Limb (tissue), 2 donors: ENCODE results near the gene HSPA6.
"Not testable (repeated sequence)": the region's sequence is repeated elsewhere in the genome, so short reads cannot be mapped to it uniquely, and the experiment has no call there.

Experiments used
- DNase-seq, 2 donors: peaks; one replicate each; pipeline ENCODE4 v3.0.0-alpha.2; 2016; ENCODE audit errors: extremely low spot score in 2 of 2

Gene HSPA6

DNA sequence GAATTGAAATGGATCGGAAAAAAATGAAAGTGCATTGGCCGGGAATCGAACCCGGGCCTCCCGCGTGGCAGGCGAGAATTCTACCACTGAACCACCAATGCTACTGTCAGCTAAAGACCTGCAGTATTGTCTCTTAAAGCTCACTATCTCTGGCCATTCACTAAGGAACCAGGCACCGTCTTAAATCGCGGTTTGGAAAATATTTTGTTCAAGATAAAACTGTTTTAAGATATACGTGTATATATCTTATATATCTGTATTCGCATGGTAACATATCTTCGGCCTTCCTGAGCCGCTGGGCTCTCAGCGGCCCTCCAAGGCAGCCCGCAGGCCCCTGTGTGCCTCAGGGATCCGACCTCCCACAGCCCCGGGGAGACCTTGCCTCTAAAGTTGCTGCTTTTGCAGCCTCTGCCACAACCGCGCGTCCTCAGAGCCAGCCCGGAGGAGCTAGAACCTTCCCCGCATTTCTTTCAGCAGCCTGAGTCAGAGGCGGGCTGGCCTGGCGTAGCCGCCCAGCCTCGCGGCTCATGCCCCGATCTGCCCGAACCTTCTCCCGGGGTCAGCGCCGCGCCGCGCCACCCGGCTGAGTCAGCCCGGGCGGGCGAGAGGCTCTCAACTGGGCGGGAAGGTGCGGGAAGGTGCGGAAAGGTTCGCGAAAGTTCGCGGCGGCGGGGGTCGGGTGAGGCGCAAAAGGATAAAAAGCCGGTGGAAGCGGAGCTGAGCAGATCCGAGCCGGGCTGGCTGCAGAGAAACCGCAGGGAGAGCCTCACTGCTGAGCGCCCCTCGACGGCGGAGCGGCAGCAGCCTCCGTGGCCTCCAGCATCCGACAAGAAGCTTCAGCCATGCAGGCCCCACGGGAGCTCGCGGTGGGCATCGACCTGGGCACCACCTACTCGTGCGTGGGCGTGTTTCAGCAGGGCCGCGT lies at the start of gene HSPA6:
Gene HSPA6 (plus strand): TSS at position 724 of the 925 bp plus-strand sequence. CDS start 119 bp downstream, at position 843.
- peak; percentile 85 for DNase-seq

DNA sequence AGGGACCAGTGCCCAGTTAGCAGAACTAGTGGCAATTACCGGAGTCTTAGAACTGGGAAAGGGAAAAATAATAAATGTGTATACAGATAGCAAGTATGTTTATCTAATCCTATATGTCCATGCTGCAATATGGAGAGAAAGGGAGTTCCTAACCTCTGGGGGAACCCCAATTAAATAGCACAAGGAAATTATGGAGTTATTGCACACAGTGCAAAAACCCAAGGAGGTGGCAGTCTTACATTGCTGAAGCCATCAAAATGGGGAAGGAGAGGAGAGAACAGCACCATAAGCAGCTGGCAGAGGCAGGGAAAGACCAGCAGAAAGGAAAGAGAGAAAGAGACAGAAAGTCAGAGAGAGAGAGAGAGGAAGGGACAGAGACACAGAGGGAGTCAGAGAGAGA lies 46.6 kb upstream of the HSPA6 start:
- DNase-seq = not testable (repeated sequence)

DNA sequence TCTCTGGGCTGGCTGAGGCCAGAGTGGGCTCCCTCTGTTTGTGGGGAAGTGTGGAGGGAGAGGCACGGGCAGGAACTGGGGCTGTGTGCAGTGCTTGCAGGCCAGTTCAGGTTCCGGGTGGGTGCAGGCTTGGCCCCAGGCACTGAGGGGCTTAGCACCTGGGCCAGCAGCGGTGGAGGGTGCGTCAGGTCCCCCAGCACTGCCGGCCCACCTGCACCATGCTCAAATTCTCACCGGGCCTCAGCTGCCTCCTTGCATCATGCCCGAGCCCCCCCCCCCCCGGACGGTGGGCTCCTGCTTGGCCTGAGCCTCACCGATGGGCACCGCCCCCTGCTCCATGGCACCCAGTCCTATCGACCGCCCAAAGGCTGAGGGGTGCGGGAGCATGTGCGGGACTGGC lies 45.4 kb upstream of the HSPA6 start:
- DNase-seq = no peak

DNA sequence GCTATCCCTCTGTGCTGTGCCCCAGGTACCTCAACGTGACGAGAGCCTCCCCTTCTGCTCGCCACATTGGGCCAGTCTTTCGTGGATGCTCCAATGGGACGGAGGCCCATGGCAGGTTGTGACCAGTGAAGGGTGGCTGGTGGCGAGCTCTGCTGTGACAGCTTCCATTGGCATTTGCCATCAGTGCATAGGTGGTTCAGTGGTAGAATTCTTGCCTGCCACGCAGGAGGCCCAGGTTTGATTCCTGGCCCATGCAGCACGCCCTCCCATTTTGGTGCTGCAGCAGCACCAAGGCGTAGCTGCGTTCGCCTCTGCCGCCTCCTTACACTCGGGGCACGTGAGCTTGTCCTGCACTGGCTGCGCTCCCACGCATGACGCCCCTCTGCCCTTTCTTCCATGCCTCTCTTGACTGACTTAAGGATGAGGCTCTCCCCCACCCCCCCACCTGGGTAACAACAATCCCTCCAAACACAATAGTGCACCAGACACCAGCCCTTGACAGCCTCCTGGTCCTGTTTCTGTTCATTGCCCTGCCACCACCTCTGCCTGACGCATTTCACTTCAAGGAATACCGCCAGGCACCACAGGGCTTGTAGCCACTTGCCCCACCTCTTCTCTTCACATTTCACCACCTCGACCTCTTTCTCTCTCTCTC lies 43.8 kb upstream of the HSPA6 start:
- DNase-seq = no peak

DNA sequence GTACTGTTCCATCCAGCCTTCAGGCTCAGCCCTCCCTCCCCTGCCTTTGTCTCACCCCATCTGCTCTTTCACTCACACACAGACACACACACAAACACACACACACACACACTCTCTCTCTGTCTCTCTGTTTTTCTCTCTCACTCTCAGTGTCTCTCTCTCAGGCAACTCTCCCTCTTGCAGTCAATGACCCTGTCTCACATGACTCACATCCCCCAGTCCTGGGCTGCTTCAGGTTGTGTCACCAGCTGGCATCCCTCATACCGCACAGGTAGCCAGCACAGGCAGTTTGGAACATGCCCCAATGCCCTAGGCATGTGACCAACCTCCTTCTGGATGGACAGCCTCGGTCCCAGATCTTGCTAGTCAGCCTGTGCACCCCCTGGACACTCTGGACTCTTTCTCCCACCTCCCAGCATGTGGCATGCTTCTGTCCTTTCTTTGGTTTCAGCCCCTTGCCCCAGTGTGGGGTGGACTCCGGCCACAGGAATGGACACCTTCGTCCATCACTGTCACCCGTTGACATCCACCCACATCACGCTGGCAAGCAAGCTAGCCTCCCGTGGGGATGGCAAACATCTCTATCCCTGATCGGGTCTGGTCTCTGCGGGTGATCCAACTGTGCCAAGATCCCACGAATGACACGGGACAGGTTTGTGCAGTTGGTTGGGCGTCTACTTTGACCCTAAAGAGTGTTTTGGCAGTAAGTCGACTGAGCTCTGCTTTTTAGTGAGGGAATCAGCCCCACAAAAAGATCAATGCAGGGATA lies 42.5 kb upstream of the HSPA6 start:
- no peak for DNase-seq

DNA sequence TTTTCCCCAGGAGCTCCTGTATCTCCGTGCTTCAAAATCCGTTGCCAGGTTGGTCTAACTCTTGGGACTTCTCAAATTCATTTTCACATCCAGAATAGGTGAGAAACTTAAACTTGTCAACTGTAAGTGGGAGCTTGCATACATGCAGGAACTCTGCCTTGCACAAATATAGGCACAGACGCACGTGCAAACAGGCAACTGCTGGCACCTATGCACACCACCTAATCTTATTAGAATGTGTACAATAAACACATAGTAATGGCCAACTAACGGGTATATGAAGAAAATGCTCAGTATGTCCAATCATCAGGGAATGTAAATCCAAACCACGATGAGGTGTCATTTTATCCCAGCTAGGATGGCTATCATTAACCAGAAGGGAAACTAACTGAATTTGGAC lies 41.7 kb upstream of the HSPA6 start:
- DNase-seq = no peak

DNA sequence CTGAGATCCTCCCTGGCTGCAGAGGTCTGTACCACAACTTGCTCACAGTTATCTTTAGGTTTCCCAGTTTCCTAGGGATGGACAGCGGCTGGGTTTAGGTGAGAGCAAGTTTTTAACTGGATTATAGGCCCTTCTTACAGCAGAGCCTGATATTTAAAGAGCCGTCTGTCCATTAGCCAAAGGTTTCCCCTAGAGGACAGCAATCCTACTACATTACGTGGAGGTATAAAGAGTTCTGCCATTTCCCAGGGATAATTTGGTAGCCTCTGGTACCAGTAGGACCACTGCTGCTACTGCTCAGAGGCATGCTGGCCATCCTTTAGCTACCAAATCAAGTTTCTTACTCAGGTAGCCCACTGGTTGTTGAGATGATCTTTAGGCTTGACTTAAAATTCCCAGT lies 41.0 kb upstream of the HSPA6 start:
- no peak for DNase-seq

DNA sequence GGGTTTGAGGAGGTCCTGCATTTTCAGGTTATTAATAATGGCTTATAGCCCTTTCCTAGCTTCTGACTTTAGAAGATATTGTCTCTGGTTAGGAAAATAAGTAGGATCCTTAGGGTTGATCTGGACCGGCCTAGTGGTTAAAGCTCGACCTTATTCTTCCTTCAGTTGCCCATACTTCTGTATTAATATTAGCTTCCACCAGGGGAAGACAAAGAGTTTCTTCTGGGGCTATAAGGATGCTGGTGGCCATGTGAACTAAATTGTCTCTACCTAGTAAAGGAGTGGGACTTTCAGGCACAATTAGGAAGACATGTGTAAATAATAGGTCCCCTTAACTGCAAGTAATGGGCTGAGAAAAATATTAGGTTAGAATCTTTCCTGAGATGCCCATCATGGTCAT lies 39.7 kb upstream of the HSPA6 start:
- DNase-seq = no peak

DNA sequence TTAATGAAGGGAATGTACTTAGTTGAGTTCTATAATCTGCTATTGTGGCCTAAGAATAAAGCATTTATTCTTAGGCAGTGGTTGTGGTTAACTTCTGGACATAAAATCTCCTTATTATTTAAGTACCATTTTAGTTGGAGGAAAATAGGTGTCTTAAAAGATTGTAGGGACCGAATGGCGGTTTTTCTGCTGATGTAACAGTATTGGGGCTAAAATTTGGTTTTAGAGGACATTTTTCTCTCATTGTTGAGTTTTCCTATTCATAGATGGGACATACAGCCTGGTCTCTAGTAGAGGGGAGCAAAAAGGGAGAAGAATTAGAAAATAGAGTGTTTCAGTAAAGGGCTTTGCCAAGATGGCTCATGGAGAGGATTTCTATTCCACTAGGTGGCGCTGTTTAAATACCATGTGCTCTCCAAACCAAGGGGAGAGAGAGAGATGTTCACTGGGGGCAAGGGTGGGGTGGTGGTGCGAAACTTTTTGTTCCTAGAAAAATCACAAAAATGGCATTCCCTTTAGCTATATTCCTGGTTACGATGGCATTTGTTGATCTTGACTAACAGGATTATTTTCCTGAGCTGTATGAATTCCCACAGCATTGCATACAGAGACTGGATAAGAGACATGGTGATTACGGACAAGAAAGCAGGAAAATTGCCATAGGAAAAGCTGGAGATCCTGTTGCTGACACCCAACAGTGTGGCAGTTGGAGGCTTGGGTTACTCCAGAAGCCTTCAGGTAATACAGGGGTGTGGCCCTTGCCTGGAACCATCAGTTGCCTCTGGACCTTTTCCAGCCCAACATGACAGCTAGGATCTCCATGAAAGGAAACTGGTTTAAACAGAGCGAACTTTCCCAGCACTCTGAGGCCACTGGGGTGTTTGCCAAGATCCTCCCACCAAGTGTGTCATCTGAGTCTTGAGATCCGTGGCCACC lies 37.3 kb upstream of the HSPA6 start:
- peak in 1 of 2 donors; percentile 55 for DNase-seq

DNA sequence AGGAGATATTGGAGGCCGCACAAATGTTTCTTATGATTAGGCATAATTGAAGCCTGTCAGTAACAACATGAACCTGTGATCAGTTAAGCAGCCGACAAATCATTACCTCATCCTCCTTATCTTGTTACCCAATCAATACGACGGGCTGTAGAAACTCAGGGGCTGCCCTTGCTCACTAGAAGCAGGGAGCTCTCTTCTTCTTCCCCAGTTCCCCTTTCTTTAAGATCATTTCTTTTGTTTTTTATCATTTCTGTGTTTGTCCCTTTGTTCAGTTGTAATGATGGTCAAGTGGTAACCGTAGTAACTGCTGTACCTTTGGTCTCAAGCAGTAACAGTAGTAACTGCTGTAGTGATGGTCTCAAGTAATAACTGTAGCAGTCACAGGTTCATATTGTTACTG lies 32.9 kb upstream of the HSPA6 start:
- DNase-seq = no peak

DNA sequence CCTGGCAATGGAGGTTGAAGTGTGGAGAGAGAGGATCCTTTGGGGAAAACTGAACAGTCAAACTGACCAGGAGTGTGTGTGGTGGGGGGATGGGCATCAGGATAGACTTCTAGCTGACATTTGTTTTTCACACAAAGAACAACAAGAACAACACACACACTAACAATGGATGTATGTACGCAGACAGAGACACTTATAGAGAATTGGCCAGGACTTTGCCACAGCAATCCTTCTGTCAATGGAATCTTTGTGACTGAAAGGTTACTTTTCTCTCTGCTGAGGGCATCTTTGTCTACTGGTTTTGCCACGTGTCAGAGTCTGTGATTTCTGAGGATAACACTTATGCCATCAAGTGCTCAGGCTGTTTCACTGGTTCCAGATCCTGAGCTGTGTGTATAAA lies 31.5 kb upstream of the HSPA6 start:
- DNase-seq = no peak

DNA sequence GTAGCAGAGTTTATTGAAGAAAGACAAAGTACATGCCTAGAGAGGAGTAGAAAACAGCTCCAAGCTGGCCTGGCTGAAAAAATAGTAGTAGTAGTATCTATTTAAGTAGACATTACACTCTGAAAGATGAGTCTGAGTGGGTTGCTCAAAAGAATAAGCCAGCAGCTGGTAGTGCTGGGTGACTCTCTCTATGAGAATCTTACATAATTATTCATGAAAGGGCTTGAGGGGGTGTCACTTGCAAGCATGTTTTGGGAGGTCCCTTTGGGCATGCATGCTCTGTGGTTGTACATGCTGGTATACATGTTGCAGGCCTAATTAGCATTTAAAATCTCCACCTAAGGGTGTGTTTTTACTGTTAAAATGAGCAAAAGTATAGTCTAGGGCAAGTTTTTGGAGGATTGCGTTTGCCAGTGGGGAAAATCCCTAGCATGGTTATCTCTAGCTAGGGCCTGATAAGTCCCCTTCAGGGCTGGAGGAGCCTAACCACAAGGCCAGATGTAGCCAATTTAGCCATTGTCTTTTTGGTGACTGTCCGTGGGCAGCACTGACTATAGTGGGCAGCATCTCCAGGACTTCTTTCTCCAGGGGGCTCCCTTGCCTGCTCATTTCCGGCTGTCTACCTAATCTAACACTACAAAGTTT lies 30.1 kb upstream of the HSPA6 start:
- no peak for DNase-seq

DNA sequence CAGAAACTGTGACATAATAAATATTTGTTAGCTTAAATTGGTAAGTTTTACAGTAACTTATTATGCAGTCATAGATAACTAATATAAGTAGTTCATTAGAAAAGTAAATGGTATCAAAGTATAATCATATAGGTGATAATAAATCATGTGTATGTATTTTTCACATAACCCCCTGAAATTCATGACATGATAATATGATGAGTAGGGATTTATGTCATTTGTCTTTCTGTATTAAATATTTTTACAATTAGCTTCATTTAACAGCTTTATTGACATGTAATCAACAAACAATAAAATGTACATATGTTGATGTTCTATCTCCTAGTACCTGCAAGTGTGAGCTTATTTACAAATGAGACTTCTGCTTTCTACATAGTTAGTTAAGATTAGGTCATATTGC lies 28.9 kb upstream of the HSPA6 start:
- no peak for DNase-seq

DNA sequence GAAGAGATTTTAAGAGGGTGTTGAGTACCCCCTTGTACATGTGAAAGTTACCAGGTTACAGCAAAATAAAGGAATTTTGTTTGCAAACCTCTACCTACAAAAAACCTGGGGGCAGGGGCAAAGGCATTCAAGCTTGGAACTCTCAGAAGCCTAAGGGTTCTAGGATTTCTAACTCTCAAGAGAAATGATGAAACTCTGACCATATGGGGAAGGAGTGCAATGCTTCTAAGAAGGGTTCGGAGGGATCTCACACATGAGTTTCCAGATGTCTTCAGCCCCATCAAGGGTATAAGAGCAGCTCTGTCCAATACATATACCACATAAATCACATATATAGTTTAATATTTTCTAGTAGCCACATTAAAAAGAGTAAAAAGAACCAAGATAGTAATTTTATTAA lies 26.4 kb upstream of the HSPA6 start:
- DNase-seq = no peak

DNA sequence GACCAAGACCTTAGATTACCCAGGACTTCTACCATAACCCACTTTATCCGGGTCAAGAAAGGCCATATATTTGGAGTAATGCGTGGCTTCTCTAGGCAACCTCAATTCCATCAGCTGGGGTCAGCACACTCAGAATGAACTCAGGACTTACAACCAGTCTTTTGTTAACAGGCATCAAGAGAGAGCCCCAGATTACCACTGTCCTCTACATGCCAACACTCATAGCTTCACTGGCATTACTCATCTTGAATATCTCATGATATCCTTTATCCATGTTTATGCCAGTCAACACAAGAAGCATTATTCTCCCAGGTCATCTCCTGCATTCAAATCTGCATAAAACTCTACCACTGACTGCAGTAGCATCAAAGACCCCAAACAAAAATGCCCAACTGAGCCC lies 25.7 kb upstream of the HSPA6 start:
- no peak for DNase-seq

DNA sequence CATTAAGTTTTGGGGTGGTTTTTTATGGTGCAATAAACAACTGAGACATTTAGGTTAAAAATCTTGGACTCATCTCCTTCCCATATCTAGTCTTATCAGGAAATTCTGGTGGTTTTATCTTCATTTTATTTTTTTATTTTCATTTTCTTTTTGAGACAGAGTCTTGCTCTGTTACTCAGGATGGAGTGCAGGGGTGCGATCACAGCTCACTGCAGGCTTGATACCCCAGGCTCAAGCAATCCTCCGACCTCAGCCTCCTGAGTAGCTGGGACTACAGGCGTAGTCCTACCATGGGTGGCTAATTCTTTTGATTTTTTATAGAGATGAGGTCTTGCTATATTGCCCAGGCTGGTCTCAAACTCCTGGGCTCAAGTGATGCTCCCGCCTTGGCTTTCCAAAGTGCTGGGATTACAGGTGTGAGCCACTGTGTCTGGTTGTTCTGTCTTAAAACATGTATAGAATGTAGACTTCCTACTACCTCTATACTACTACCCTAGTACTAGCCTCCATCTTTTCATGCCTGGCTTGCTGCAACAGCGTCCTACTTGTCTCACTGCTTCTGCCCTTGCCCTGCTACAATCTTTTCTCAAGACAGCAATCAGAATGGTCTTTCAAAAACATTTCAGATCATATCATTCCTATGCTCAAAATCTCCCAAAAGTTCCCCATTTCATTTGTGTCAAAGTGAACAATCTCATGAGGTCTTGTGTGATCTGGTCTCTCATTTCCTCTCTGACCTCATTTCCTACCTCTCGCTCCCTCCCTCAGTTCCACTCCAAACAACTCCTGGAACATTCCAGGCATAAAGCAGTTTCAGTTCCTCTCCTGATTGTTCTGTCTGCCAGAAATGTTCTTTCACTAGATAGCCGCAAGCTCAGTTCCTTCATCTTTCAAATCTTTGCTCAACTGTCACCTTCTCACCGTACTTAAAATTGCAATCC lies 25.0 kb upstream of the HSPA6 start:
- no peak for DNase-seq

DNA sequence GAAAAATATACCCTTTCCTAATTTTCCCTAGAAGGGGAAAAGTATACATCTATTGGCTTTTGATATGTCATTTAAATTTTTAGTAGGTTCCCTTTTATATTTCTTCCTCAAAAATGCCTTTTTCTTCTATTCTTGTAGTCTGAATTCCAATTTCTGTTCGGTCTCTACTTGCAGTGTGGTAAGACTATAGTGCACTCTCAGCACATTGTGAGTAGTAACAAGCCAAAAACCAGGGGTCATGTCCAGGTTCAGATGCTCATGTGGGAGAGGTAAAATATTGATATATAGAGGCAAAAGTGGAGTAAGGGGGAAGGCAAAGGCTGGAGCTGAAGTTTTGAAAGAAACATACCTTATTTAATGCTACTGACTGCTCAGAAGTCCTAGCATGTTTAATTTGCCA lies 23.1 kb upstream of the HSPA6 start:
- DNase-seq = no peak

DNA sequence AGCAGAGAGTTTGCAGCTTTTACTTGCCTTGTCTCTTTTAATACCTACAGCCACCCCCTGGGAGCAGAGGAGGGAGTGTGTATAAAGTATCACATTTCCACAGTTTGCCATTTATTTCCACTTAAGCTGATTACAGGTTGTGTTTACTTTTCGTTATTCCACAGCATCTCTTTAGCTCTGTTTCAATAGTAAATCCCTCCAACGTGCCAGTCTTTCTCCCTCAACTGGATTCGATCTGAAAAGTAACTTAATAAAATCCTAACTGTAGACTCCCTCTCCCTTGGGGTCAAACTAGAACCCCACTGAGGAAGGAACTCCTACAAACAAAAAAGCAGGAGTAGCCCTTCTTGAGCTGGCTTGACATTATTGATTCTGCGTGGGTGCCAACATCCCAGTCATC lies 22.2 kb upstream of the HSPA6 start:
- no peak for DNase-seq

DNA sequence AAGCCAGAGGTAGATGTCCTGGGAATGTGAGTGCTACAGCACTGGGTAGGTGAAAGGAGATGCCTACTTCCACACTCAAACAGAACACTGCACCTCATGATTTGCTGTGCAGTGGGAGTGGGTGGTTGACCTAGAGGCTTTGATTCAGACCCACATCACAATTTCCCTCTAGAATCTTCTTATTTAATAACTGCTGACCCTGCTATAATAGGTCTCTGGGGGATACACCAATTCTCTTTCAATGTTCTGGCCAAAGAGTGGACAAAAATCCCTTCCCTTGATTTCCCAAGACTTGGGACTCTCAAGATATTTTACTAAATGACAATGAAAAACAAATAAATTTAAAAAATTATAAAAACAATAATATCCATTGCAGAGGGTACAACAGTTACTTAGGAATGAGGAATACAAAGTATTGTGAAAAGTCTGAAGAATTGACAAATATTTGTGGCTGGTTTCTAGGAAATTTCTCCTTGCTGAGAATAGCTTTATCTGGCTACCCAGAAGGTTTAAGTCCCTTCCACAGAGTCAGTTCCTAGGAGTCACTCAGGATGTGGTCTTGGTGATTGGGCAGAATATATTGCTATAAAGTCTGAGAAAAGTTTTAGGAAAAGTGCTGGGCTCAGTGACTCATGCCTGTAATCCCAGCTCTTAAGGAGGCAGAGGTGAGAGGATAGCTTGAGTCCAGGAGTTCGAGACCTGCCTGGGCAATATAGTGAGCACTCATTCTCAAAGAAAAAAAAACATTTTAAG lies 21.5 kb upstream of the HSPA6 start:
- no peak for DNase-seq
